SH-SY5Y (cell line): Measurements from ENCODE around the gene KIAA1217.

Experiments
- GATA2 ChIP-seq: IDR thresholded peaks from 2 replicates; pipeline ENCODE4 v1.6.1; 2011; ENCODE audit warnings: mild to moderate bottlenecking, low read depth, low read length
- GATA3 ChIP-seq: IDR thresholded peaks from 2 replicates; pipeline ENCODE4 v1.6.1; 2011; ENCODE audit warnings: low read depth, mild to moderate bottlenecking, low read length, moderate library complexity

DNA sequence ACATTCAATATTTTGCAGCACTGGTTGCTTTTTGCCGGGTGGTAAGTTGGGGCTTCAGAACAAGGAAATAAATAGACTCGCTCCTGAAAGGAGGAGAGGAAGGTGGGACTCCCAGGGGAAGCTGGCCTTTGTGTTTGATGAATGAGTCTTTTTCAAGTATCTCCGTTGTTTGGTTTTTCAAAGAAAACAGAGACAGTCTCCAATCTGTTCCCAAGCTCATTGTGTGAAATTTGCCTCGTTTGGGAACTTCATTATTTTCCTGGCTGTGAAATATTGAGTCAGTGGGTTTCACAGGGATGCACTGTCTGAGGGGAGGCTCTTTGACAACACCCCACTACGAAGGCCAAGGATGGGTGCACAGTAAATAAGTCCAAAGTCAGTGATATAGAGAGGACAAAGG, 38.7 kb upstream of the KIAA1217 start:
- TF ChIP-seq GATA2 (no peak), GATA3 (no peak)
